Endothelial cell of umbilical vein (primary cell): ENCODE results near the gene COL4A2.

Source experiments
- EZH2 ChIP-seq: IDR thresholded peaks from 2 replicates; pipeline ENCODE4 v1.6.1; 2012; ENCODE audit warnings: borderline replicate concordance, low read depth, mild to moderate bottlenecking, moderate library complexity, low read length, inconsistent platforms; ENCODE audit not compliant: severe bottlenecking
- POLR2A ChIP-seq: IDR thresholded peaks from 2 replicates; pipeline ENCODE4 v1.6.1; 2012; ENCODE audit warnings: low read depth, mild to moderate bottlenecking, control low read depth, low read length
- TF ChIP-seq, protein P1 (sequence below), 2 donors: IDR thresholded peaks; 1 replicate in 1 of 2; 2 replicates in 1 of 2; pipeline ENCODE4 v1.5.1; 2011; ENCODE audit warnings: low read length in 2 of 2, mild to moderate bottlenecking in 2 of 2, moderate library complexity in 2 of 2, control low read depth in 1 of 2, inconsistent platforms in 1 of 2, low read depth in 1 of 2; ENCODE audit not compliant: insufficient read depth in 1 of 2; ENCODE audit errors: extremely low read depth in 1 of 2

DNA sequence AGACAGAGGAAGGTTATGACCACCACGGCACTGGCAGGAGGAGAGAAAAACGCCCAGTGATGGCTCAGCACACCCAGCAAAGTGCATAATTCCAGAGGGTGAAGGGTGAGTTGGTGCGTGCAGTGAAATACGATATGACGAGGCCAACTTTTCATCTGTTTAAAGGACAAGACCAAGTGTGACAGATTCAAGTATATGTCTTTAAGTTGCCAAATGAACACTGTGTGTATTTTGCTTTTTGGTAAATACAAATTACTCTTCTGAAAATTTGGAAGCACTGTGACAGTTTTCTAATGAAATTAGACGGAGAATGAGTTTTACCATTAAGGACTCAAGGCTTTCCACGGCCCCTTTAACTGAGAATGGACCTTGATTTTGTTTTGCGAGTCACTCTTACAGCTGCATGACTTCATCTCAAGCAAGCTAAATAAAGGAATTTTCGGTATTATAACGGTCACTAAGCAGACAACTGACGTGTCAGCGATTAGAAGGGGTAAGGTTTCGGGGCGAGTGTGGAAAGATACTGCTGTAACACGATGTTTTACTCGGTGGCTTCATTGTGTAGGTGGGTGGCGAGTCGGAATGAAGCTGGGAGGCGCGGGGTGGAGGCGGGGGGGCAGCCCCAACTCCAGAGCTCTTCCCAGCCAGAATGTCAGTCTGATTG, 22.8 kb downstream of the COL4A2 start:
- TF ChIP-seq EZH2 (no peak), POLR2A (no peak)
- TF ChIP-seq, protein P1, sequence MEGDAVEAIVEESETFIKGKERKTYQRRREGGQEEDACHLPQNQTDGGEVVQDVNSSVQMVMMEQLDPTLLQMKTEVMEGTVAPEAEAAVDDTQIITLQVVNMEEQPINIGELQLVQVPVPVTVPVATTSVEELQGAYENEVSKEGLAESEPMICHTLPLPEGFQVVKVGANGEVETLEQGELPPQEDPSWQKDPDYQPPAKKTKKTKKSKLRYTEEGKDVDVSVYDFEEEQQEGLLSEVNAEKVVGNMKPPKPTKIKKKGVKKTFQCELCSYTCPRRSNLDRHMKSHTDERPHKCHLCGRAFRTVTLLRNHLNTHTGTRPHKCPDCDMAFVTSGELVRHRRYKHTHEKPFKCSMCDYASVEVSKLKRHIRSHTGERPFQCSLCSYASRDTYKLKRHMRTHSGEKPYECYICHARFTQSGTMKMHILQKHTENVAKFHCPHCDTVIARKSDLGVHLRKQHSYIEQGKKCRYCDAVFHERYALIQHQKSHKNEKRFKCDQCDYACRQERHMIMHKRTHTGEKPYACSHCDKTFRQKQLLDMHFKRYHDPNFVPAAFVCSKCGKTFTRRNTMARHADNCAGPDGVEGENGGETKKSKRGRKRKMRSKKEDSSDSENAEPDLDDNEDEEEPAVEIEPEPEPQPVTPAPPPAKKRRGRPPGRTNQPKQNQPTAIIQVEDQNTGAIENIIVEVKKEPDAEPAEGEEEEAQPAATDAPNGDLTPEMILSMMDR (IDR thresholded peaks at IDR 0.05; ENCODE audit: extremely low read depth in 1 of 2, insufficient read depth in 1 of 2, low read depth in 1 of 2, low read length in 2 of 2) = no peak
